Measurements from ENCODE around the gene ZNF691.

- no peak for TF ChIP-seq OVOL3 (tag by site-specific recombination; IDR thresholded peaks at IDR 0.05)
- TF ChIP-seq ZSCAN18 (tag by site-specific recombination; IDR thresholded peaks at IDR 0.05): no peak
- TF ChIP-seq ZBTB11 (tag by site-specific recombination; conservative IDR thresholded peaks at IDR 0.05; ENCODE audit: low read depth): no peak
- TF ChIP-seq ZBTB7A (tag by site-specific recombination; IDR thresholded peaks at IDR 0.05; ENCODE audit: low read depth): no peak
Measured at GRCh38 chr1:42844592-42845140, 1.7 kb upstream of the ZNF691 start.
